HL-60 (cell line): ENCODE results near the gene SHH.

ENCODE experiments used
- DNase-seq, 2 experiments: peaks; one replicate each; pipeline ENCODE4 v3.0.0-alpha.2; 2010 to 2020; ENCODE audit warnings: low read depth in 1 of 2, low spot score in 1 of 2
- H3K27ac ChIP-seq: fragments of 250-450 bp; sonication (Bioruptor Pico); replicated peaks from 2 replicates; pipeline ENCODE4 v1.5.1; 2020; ENCODE audit warnings: mild to moderate bottlenecking, moderate library complexity
- H3K27me3 ChIP-seq: fragments of 250-450 bp; sonication (Bioruptor Pico); 2 replicates; pipeline ENCODE4 v1.5.1; 2021; ENCODE audit warnings: mild to moderate bottlenecking, moderate library complexity; ENCODE audit not compliant: insufficient read depth, poor library complexity, severe bottlenecking
- H3K4me3 ChIP-seq: replicated peaks from 2 replicates; pipeline ENCODE4 v1.5.1; 2011; ENCODE audit warnings: mild to moderate bottlenecking, control low read depth, low read length; ENCODE audit not compliant: insufficient read depth
- CTCF ChIP-seq: IDR thresholded peaks from one replicate; pipeline ENCODE4 v1.5.1; 2011; ENCODE audit warnings: low read length, control low read depth, inconsistent platforms; ENCODE audit not compliant: insufficient read depth
- GABPA ChIP-seq: IDR thresholded peaks from 2 replicates; pipeline ENCODE4 v1.6.1; 2012; ENCODE audit warnings: low read depth
- POLR2AphosphoS5 ChIP-seq: IDR thresholded peaks from 2 replicates; pipeline ENCODE4 v1.6.1; 2012; ENCODE audit warnings: low read depth
- REST ChIP-seq: IDR thresholded peaks from 2 replicates; pipeline ENCODE4 v1.6.1; 2012; ENCODE audit warnings: low read depth; ENCODE audit not compliant: insufficient replicate concordance
- SPI1 ChIP-seq: IDR thresholded peaks from 2 replicates; pipeline ENCODE4 v1.6.1; 2012; ENCODE audit warnings: low read depth, mild to moderate bottlenecking, borderline replicate concordance

The SHH gene

GRCh38 chr7:155811560-155811894 is 736 bp downstream of the SHH start:
- peaks cover 69% of the 10 kb centered on the region for H3K27me3 ChIP-seq
- H3K27ac ChIP-seq, result no peak overlapping the region
- DNase-seq, result no peak
- H3K4me3 ChIP-seq, result no peak overlapping the region
- no peak for TF ChIP-seq POLR2AphosphoS5

- DNase-seq, result no peak
Observed at GRCh38 chr7:155810770-155811559, 1.3 kb downstream of the SHH start.

GRCh38 chr7:155809947-155810769 is 2.1 kb downstream of the SHH start:
- peaks cover 82% of the 10 kb centered on the region for H3K27me3 ChIP-seq
- no peak overlapping the region for H3K4me3 ChIP-seq
- no peak for DNase-seq
- H3K27ac ChIP-seq, result no peak overlapping the region
- no peak for TF ChIP-seq REST
- no peak for TF ChIP-seq CTCF
- TF ChIP-seq SPI1, result no peak
- no peak for TF ChIP-seq POLR2AphosphoS5
- no peak for TF ChIP-seq GABPA

More at GRCh38 chr7:155810770-155811559, 1.3 kb downstream of the SHH start:
- no peak overlapping the region for H3K27ac ChIP-seq
- TF ChIP-seq REST, result no peak
- TF ChIP-seq SPI1, result no peak
- TF ChIP-seq GABPA, result no peak
- TF ChIP-seq POLR2AphosphoS5, result no peak
- no peak for TF ChIP-seq CTCF
- H3K27me3 ChIP-seq, result peaks cover 74% of the 10 kb centered on the region
- H3K4me3 ChIP-seq, result no peak overlapping the region

GRCh38 chr7:155809332-155809946 is 2.8 kb downstream of the SHH start:
- peaks cover 86% of the 10 kb centered on the region for H3K27me3 ChIP-seq
- no peak for TF ChIP-seq GABPA
- no peak for TF ChIP-seq REST
- no peak for TF ChIP-seq SPI1
- no peak for TF ChIP-seq CTCF
- TF ChIP-seq POLR2AphosphoS5, result no peak
- no peak for DNase-seq
- no peak overlapping the region for H3K27ac ChIP-seq
- H3K4me3 ChIP-seq, result no peak overlapping the region
